GM12872 (cell line): ENCODE results near the gene OTOGL.

ENCODE experiments used
- CTCF ChIP-seq: IDR thresholded peaks from 3 replicates; pipeline ENCODE4 v1.5.1; 2011; ENCODE audit warnings: low read depth, mild to moderate bottlenecking, low read length, moderate library complexity; ENCODE audit not compliant: insufficient read depth

Gene OTOGL

GRCh38 chr12:80176706-80177105 is 77.4 kb downstream of the OTOGL start:
- TF ChIP-seq CTCF = no peak

GRCh38 chr12:80178846-80179245 is 79.5 kb downstream of the OTOGL start:
- no peak for TF ChIP-seq CTCF

- no peak for TF ChIP-seq CTCF
Measured at GRCh38 chr12:80183939-80184338, 84.6 kb downstream of the OTOGL start.

GRCh38 chr12:80184926-80185325 is 85.6 kb downstream of the OTOGL start:
- TF ChIP-seq CTCF = no peak

GRCh38 chr12:80186727-80187217 is 87.4 kb downstream of the OTOGL start:
- peak; percentile 63 for TF ChIP-seq CTCF

- TF ChIP-seq CTCF = no peak
Measured at GRCh38 chr12:80187660-80188090, 88.3 kb downstream of the OTOGL start.

- no peak for TF ChIP-seq CTCF
Measured at GRCh38 chr12:80188576-80188975, 89.2 kb downstream of the OTOGL start.
